ENCODE measurements around the gene AP3D1. TPM values are rescaled to one million over a fixed set of nuclear protein-coding genes. Genes with fewer than 3 reads are reported as not detected.

The AP3D1 gene
- total and polyA plus RNA-seq, 9 of the 15 experiments (the other 6 are each of a cell fraction or from before 2014, with no cell fraction given) = 1.2 to 86.1 (median 35.9) TPM

DNA sequence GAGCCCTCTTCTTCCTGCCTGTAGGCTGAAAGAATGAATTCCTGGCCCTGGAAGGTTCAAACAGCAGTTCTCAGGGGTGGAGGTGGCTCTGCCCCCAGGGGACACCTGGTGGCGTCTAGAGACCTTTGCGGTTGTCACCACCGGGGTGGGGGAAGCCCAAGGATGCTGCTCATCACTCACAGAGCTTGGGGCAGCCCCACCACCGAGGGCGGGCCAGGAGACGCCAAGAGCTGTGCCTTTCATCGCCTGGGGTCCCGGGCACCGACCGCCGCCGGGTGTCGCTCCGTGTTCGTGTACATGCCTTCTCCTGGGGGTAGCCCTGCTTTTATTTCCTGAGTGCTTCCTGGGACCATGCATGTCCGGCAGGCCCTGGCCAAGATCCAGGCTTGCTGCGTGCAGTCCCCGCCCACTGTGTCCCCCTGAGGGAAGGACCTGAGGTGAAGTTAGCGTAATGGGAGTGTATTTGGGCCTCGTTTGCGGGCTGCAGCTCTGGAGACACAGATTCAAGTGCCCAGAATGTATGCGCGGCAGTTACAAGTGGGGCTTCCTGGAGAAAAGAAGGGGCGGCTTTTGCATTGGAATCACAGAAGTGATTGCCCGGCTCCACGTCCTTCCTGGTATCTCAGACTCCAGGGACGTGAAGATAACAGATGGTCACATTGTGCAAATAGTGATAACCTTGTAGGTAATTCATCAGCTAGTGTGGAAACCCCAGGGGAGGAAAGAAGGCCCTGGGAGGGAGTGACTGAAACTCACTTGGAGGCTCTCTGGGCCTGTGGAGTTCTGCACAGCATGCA is 20.2 kb upstream of the AP3D1 start (continued):
- TF ChIP-seq, protein P1, sequence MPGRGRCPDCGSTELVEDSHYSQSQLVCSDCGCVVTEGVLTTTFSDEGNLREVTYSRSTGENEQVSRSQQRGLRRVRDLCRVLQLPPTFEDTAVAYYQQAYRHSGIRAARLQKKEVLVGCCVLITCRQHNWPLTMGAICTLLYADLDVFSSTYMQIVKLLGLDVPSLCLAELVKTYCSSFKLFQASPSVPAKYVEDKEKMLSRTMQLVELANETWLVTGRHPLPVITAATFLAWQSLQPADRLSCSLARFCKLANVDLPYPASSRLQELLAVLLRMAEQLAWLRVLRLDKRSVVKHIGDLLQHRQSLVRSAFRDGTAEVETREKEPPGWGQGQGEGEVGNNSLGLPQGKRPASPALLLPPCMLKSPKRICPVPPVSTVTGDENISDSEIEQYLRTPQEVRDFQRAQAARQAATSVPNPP (IDR thresholded peaks at IDR 0.05; ENCODE audit: borderline replicate concordance, insufficient read depth, insufficient read length) = no peak
- TF ChIP-seq ZBTB7A (IDR thresholded peaks at IDR 0.05; ENCODE audit: borderline replicate concordance, control insufficient read depth, low read depth, low read length) (no peak; the same call in 1 of the 2 replicates), ESRRA (IDR thresholded peaks at IDR 0.05; ENCODE audit: borderline replicate concordance, low read depth) (peak; percentile 79), L3MBTL2 (IDR thresholded peaks at IDR 0.05) (peak; percentile 14; the same call in 1 of the 2 replicates), TCF3 (CRISPR knock-in tag; IDR thresholded peaks at IDR 0.05) (peak; percentile 95), CHCHD3 (CRISPR knock-in tag; IDR thresholded peaks at IDR 0.05) (no peak), BRF1 (IDR thresholded peaks at IDR 0.05; ENCODE audit: borderline replicate concordance, extremely low read depth, insufficient read length) (no peak), SIRT6 (IDR thresholded peaks at IDR 0.05; ENCODE audit: low read depth, low read length) (no peak), EP300 (IDR thresholded peaks at IDR 0.05; ENCODE audit: low read length) (peak; percentile 90), NFATC3 (IDR thresholded peaks at IDR 0.05) (no peak), POLR2AphosphoS2 (IDR thresholded peaks at IDR 0.05; ENCODE audit: low read length) (no peak), FOSL1 (tag; conservative IDR thresholded peaks at IDR 0.05) (peak; percentile 61; the same call in 1 of the 2 replicates), BMI1 (IDR thresholded peaks at IDR 0.05; ENCODE audit: low read length) (no peak), FOXJ2 (tag; IDR thresholded peaks at IDR 0.05) (0 out of 2 replicates have a peak, but pooled peaks have one; percentile 23), NRF1 (conservative IDR thresholded peaks at IDR 0.05 in 1 of 2, IDR thresholded peaks at IDR 0.05 in 1 of 2) (peak; percentile 63 to 74), RFX1 (IDR thresholded peaks at IDR 0.05) (no peak), ZNF717 (CRISPR knock-in tag; IDR thresholded peaks at IDR 0.05) (no peak), HDAC3 (IDR thresholded peaks at IDR 0.05; ENCODE audit: borderline replicate concordance, partially characterized antibody) (no peak), IFI16 (CRISPR knock-in tag; IDR thresholded peaks at IDR 0.05) (no peak), ERF (CRISPR knock-in tag; IDR thresholded peaks at IDR 0.05) (no peak), ZNF239 (CRISPR knock-in tag; IDR thresholded peaks at IDR 0.05) (no peak), DNMT1 (IDR thresholded peaks at IDR 0.05) (no peak), HDAC2 (IDR thresholded peaks at IDR 0.05) (peak; percentile 87), JUN (IDR thresholded peaks at IDR 0.05; ENCODE audit: borderline replicate concordance, low read depth, low read length) (no peak), JUN (CRISPR knock-in tag; IDR thresholded peaks at IDR 0.05; ENCODE audit: borderline replicate concordance) (no peak), ZNF408 (CRISPR knock-in tag; IDR thresholded peaks at IDR 0.05; ENCODE audit: low read depth) (no peak)
- TF ChIP-seq, protein P2, sequence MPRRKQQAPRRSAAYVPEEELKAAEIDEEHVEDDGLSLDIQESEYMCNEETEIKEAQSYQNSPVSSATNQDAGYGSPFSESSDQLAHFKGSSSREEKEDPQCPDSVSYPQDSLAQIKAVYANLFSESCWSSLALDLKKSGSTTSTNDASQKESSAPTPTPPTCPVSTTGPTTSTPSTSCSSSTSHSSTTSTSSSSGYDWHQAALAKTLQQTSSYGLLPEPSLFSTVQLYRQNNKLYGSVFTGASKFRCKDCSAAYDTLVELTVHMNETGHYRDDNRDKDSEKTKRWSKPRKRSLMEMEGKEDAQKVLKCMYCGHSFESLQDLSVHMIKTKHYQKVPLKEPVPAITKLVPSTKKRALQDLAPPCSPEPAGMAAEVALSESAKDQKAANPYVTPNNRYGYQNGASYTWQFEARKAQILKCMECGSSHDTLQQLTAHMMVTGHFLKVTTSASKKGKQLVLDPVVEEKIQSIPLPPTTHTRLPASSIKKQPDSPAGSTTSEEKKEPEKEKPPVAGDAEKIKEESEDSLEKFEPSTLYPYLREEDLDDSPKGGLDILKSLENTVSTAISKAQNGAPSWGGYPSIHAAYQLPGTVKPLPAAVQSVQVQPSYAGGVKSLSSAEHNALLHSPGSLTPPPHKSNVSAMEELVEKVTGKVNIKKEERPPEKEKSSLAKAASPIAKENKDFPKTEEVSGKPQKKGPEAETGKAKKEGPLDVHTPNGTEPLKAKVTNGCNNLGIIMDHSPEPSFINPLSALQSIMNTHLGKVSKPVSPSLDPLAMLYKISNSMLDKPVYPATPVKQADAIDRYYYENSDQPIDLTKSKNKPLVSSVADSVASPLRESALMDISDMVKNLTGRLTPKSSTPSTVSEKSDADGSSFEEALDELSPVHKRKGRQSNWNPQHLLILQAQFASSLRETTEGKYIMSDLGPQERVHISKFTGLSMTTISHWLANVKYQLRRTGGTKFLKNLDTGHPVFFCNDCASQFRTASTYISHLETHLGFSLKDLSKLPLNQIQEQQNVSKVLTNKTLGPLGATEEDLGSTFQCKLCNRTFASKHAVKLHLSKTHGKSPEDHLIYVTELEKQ (CRISPR knock-in tag; IDR thresholded peaks at IDR 0.05) = no peak
